HG03342 (cell line): ENCODE data around the gene WDR5.

Experiments used
- ATAC-seq: cut with Tn5 transposase; IDR thresholded peaks from one replicate; pipeline ENCODE4 v1.9.1; 2021; ENCODE audit warnings: mild to moderate bottlenecking, moderate library complexity; ENCODE audit not compliant: unreplicated experiment

WDR5 gene

DNA sequence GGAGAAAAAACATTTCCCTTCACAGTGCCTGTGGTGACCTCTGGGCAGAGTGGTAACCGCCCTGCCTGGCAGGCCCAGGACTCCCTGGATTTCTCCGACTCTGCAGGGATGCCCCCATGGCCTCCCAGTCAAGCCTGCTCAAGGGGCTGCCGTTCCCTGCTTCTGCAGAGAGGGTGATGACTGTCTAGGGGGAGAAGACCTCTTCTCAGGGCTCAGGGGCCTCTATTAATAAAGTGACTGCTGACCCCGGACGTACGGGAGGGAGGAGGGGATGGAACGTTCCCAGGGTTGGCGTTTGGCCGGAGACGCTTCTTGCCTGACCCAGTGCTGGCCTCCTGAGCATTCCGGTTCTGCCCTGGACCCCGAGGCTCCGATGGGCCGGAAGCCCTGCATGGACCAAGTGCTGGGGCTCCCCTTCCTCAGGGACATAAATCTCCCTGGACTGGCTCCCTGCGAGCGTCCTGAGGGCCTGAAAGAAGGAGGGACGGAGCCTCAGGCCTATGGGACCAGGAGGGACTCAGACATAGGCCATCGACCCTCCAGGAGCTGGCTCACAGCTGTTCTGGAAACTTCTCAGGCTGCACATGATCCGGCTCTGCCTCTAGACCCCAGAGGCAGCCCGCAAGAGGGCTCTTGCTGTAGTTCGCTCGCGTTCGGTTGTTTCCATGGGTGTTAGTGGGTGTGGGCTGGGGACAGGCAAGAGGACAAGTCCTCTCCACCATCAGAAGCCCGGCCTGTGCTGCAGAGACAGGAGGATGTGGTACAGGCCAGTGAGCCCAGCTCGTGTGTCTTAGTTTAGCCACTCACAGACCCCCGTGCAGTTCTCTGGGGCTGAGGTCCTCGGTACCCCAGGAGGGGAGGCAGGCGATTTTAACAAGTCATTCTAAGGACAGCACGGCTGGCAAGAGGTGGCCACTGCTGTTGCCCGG lies 36.6 kb downstream of the WDR5 start:
- ATAC-seq: no peak

DNA sequence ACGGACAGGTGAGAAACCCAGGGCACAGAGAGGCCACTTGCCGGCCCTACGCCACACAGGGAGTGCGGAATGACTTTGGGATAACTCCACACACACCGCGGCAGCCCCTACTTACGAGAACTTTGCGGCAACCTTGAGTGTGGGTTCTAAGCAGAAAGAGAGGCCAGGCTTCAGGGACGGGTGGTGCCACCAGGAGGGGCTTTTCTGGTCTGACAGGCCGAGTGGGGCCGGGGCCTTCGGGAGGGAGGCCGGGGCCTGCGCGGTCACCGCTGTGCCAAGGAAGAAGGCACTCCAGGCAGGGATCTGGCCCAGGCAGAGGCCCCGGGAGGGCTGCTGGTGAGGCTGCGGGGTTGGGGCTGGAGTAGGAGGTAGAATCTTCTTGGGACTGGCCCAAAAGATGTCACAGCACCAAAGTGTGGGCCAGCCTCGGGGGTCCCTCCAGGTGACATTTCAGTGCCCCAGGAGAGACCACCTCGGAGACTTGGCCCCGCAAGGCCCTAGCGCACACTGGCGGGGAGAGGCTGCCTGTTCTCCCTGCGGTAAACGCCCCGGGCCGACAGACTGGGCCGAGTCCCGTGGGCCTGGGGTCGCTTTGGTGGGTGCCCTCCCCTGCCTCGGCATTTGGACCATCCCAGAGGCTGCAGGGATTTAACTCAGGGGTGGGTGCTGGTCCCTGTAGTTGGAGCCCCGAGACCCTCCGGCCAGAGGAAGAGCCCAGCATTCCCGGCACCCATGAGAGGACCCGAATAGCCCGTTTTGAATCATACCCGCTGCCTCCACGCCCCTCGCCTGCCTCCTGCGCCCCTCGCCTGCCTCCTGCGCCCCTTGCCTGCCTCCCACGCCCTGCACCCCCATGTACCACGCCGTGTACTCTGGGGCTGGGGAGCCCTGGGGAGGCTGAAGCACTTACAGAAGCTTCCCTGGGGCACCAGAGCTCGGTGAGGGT lies 37.5 kb downstream of the WDR5 start:
- ATAC-seq: no peak

DNA sequence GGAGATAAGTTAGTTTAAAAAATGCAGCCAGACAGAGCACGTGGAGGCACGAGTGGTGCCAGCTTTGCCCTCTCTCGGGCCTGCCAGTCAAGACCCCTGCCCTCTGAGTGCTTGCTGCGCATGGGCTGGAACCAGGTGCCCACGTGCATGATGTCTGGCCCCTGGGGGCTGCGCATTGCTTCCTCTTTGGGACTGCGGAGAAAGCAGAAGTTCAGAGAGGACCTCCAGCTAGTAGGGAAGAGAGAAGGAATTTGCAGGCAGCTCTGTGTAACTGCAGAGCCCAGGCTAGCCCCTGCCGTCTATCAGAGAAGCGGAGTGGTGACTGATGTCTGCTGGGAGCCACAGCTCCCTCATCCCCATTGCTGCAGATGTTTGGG lies 38.2 kb downstream of the WDR5 start:
- ATAC-seq: no peak

DNA sequence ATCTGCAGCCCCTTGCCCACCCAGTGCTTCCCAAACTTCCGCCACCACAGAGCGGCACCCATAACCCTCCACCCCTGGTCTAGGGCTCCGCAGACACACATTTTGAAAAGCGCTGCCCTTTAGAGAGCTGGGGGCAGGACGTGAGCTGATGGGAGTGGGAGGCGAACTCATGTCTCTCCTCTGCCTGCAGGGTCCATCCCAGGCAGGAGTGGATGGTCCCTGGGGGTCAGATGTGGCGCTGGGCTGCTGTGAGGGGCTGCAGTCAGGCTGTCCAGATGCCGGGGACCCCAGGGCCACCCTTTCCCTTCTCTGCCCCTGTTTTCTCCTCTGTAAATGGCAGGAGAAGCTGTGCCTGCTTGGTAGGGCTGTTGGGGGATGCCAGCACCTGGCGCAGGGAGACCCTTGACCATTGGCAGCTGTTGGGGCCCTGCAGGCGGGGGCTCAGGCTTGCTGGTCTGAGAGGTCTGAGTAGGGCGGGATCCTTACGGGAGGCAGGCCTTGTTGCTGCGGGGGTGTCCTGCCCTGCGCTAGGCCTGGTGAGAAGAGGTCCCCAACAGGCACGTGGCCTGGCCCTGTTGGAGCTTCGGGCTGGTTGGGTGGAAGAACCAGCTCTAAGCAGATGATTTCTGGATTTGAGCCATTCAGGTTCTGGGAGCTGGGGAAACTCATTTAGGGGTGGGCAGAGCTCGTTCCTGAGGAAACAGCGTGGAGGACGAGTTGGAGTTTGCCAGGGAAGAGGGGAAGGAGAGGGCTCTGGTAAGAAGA lies 38.8 kb downstream of the WDR5 start:
- no peak for ATAC-seq

DNA sequence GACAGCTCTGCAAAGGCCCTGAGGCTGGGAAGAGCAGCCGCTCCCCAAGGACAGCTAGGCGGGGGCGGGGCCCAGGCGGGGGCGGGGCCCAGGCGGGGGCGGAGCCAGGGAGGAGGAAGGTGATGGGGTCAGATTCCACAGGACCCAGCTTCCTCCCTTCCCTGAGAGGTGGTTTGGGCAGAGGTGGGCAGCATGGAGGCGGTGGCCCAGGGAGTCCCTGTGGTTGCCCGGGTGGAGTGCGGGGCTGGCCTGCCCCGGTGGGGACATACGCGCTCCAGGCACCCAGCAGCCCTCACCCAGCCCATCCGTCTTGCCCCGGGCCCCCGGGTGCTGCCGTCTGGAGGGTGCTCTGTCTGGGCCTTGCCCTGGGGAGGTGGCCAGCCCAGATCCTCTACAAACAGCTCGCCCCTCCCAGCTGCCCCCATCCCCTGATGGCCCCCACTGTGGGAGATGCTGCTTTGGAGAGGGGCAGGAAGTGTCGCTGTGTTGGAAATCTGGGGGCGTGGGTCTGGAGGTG lies 39.5 kb downstream of the WDR5 start:
- no peak for ATAC-seq

DNA sequence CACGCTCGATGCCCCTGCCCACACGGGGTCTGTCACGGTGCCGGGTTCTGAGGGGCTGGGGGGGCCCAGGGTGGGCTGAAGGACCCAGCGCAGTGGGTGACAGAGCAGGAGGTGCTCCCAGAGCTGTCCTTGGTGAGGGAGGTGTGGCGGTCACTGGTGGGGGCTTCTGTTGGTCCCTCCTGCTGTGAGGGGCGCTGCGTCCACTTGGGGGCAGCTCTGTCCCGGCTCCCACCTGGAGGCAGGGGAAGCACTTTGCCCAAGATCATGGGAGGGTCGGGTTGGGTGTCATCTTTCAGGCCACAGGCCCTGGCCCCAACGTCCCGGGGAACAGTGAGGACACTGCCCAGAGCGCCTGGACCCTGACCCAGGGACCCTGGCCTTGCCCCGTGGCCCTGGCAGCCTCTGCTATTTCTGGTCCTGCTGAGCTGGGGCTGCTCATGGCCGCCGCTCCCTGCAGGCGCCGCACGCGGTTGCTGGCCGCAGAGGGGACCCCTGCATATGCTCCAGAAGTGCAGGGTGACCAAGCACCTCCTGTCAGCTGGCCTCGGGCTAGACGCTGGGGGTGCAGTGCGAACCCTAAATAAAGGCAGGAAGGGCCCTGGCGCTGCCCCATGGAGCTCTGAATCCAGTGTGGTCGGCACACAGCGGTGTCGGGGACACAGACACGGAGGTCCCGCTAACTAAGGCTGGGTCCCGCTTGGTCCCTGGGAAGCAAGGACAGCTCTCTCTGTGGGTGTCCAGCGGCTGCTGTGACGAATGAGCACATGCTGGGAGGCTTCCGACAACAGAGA lies 40.1 kb downstream of the WDR5 start:
- no peak for ATAC-seq

DNA sequence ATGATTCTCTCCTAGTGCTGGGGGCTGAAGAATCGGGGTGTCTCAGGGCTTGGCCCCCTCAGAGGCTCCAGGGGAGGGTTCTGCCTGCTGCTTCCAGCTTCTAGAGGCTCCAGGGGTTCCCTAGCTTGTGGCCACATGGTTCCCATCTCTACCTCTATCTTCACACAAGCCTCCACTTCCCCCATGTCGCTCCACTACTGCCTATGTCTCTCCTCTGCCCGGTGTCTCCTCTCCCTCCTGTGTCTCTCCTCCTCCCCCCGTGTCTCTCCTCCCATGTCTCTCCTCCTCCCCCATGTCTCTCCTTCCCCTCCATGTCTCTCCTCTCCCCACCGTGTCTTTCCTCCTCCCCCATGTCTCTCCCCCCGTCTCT lies 40.7 kb downstream of the WDR5 start:
- no peak for ATAC-seq

DNA sequence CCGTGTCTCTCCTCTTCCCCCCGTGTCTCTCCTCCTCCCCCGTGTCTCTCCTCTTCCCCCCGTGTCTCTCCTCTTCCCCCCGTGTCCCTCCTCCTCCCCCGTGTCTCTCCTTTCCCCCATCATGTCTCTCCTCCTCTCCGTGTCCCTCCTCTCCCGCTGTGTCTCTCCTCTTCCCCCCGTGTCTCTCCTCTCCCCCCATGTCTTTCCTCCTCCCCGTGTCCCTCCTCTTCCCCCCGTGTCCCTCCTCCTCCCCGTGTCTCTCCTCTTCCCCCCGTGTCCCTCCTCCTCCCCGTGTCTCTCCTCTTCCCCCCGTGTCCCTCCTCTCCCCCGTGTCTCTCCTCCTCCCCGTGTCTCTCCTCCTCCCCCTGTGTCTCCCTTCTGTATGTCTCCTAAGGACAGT lies 41.3 kb downstream of the WDR5 start:
- no peak for ATAC-seq

DNA sequence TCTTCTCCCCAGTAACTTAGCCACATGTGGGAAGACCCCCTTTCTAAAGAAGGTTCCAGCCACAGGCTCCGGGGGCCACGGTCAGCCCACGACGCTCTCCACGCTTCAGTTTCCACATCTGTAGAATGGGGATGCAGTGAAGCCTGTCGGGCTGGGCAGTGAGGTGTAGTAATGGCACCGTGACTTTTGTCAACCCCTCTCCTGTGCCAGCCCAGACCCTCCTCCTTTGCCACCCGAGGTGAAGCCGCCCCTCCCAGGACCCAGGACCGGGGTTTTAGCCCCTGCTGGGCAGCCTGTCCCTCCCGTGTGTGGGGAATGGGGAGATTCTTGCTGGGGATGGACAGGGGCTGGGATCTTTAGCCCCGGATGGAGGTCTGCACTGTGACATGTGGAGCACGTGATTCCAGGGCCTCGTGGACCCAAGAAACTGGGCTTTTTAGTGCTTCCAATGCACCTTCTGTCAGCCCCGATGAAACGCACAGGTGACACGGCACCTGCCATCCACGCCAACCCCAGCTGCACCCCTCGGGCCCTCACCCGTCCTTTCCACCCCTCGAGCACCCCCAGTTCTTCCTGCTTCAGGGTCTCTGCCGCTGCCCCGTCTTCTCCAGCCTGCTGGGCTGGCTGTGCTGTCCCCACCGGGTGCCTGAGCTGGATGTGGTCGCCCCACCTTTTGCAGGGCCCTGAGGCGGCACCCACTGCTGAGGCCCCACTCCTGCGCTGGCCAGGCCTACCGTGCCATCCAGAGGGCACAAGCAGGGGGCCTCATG lies 41.9 kb downstream of the WDR5 start:
- ATAC-seq: no peak

DNA sequence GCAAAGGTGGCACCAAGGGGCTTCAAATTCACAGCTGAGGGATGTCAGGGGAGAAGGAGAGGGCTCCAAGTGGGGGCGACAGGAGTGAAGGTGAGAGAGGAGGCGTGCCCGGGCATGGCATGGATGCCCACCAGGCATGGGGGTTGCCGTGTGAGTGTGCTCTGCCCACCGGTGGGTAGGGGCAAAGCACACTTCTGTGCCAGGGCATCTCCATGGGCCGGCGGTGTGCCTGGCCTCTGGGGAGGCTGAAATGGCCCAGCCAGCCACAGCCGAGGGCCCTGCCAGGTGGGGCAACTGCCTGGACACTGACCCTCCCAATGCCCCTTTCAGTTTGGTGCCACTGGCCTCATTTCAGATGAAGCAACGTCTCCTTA lies 42.5 kb downstream of the WDR5 start:
- no peak for ATAC-seq

DNA sequence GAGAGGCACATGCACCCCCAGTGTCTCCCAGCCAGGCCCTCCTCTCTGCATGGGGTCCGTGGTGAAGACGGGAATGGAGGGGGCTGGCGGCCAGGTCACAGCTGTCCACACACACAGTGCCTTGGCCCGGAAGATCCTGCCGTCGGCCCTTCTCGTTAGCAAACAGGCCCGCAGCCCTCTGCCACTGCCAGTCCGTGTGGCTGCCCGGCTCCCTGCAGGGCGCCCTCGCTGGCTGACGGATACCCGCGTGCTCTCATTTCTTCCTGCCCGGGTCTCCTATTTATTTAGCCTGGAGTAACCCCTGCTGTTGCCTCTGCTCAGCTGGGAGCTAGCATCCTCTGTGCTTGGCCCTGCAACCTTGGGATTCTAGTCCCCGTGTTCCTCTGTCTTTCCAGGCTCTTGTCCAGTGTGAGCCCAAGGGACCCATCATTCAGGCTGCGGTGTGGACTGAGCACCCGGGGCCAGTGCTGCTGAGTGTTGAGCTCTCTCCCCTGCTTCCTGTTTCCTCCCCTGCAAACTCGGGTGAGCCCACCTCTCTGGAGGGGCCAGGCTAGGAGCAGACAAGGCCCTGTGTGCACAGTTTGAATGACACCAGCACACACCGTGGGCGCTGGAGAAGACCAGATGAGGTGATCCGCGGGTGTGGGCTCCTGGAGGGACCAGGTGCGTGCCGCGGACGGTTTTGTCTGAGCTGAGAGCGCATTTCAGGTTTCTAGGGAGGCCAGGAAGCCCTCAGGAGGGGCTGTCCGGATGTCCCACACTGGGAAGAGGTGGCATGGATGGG lies 43.1 kb downstream of the WDR5 start:
- ATAC-seq: no peak

DNA sequence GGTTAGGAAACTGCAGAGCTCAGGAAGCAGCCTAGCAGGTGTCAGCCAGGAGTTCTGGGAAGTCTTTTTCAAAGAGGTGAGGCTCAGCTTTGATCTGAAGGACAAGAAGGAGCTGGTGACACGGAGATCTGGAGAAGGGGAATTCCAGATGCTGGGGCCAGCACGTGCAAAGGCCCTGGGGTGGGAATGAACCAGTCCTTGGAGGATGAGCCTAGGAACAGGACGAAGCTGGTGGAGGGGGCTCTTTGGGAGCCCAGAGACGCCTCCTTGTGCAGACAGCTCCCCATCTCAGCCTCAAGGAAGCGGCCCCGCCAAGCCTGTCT lies 43.7 kb downstream of the WDR5 start:
- no peak for ATAC-seq

DNA sequence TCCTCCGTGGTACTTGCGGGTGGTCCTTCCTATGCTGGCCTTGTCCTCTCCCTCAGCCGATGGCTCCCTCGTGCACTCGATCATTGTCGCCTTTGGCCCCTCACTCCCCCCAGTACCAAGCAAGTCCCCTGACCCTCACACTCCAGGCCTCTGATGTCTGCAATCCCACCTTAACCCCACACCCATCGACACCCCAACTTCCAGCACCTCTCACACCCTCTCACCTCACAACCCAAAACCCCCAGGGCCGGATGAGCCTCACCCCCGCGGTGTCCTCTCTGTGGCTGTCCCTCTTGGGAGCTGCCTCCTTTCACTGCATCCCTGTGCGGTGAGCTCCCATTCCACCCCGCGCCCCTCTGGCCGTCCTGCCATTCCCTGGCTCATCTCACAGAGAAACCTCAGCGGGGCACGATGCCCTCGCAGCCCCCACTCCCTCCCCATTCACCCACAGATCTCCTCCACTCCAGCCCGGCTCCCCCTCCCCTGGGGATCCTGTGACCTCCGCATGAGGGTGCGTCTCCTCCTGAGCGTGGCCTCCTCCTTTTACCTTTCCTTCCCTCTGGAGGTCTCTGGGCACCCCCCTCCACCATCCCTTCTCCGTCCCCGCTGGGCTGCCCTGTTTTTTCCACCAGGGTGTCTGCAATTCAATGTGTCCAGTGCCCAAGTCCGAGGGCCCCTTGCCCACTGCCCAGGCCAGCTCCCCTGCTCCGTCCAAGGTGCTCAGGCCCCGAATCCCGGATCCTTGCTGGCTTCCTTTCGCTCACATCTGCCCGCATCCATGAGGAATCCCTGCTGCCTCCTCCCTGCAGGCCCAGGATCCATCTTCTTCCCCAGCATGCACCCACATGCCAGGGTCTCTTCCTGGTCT lies 44.3 kb downstream of the WDR5 start:
- no peak for ATAC-seq

DNA sequence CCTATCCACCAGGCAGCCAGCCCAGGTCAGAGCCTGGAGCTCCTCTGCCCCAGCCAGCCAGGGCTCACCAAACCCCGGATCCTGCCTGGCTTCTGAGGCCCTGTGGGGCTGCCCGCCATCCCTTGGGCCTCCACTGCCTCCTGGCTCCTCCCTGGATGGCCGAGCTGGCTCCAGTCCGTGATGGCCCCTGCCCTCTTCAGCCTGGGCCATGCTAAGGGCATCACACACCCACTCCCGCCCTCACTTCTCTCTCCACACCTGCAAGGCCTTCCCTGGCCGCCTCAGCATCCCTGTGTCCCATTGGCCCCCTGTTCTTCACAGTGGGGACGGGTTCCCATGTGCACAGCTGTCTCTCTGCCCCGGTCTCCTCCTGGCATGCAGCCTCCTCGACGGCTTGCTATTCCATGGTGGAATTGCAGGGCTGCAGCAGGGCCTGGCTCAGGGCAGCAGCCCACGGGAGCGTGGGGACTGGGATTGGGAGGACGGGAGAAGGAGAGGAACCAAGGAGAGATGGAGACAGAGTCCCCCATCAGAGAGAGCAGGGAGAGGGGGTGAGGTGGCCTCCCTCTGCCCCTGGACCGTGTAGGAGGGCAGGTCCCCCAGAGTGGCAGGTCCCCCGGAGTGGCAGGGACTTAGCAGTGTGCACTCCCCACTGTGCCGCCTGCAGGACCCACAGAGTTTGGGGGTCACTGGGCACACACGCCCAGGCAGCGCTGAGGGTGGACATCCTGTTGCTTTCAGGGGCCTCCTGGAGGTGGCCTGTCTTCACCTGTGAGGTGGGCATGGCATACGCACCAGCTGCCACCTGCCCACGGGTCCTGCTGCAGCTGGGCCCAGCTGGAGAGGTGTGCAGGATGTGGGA lies 45.1 kb downstream of the WDR5 start:
- no peak for ATAC-seq

DNA sequence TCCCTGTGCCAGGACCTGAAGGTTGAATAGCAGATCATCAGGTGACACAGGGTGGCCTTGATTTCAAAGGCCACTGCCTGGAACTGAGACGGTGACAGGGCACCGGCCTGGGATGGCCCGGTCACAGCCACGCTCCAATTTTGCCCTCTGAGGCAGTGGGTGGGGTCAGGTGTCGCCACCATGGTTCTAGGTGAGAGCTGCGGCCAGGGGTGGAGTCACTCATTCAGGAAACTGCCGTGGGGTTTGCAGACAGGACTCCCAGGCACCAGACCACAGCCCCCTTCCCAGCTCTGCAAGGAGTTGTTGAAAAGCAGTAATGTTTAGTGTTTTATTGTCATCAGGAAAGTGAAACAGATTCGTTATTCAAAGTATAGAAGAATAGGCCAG lies 45.8 kb downstream of the WDR5 start:
- no peak for ATAC-seq

DNA sequence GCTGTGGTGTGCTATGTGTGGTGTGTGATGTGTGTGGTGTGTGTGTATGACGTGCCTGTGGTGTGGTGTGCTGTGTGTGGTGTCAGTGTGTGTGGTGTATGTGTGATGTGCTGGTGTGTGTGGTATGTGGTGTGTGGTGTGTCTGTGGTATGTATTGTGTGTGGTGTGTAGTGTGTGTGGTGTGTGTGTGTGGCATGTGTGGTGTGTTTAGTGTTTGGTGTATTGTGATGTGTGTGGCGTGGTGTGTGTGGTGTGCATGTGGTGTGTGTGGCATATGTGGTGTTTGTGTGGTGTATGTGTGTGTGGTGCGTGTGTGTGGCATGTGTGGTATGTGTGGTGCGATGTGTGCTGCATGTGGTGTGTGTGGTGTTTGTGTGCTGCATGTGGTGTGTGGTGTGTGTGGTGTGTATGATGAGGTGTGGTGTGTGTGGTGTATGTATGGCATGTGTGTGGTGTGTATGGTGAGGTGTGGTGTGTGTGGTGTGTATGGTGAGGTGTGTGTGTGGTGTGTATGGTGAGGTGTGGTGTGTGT lies 46.7 kb downstream of the WDR5 start:
- no peak for ATAC-seq

DNA sequence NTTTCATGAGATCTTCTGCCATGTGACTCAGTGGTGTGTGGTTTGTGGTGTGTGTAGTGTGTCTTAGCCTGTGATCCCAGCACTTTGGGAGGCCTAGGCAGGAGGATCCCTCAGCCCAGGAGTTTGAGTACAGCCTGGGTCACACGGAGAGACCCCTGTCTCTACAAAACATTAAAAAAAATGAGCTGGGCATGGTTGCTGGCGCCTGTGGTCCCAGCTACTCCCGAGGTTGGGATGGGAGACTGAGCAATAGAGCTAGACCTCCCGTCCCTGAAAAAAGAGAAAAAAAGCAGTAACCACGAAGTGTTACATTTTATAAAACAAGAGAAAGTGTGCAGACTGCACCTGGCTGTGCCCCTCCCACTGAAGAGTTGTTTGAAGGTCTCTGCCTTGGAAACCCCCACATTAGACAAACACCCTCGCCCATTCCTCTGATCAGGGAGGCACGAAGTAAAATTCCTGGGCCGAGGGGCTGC lies 49.7 kb downstream of the WDR5 start:
- no peak for ATAC-seq
